GM12874 (cell line): ENCODE measurements around the gene WDR64.

ENCODE experiments used
- CTCF ChIP-seq: IDR thresholded peaks from 2 replicates; pipeline ENCODE4 v1.5.1; 2011; ENCODE audit warnings: low read depth, mild to moderate bottlenecking, control low read depth, low read length, moderate library complexity; ENCODE audit not compliant: insufficient read depth

The WDR64 gene

GRCh38 chr1:241672301-241672700 lies 20.2 kb downstream of the WDR64 start:
- no peak for TF ChIP-seq CTCF

DNA sequence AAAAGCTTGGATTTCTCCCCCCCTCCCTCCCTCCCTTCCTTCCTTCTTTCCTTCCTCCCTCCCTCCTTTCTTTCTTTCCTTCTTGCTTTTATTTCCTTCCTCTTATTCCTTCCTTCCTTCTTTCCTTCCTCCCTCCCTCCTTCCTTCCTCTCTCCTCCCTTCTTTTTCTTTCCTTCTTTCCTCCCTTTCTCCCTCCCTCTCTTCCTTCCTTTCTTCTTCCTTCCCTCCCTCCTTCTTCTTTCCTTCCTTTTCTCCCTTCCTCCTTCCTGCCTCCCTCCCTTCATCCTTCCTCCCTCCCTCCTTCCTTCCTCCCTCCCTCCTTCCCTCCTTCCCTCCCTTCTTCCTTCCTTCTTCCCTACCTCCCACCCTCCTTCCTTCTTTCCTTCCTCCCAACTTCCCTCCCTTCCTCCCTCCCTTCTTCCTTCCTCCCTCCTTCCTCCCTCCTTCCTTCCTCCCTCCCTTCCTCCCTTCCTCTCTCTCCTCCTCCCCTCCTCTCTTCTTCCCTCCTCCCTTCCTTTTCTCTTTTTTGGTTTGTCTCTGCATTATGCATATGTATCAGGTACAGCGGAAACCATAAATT lies 22.8 kb downstream of the WDR64 start:
- no peak for TF ChIP-seq CTCF

DNA sequence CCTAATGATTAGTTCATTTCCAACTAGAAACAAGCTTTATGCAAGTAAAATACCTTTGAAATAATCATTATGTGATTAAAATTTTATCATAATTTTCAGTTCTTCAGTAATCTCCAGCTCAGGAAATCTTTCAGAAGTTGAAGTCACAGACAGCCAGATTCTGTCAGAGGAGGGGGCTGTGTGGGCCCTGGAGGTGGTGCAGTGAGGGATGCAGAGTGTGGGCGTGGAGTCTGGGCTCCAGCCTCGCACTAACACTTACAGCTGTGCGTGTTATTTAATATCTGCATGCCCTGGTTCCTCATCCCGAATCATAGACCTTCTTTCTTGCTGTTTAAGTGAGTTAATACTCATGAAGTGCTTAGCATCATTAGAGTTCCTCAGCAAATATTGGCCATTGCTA lies 23.9 kb downstream of the WDR64 start:
- no peak for TF ChIP-seq CTCF

DNA sequence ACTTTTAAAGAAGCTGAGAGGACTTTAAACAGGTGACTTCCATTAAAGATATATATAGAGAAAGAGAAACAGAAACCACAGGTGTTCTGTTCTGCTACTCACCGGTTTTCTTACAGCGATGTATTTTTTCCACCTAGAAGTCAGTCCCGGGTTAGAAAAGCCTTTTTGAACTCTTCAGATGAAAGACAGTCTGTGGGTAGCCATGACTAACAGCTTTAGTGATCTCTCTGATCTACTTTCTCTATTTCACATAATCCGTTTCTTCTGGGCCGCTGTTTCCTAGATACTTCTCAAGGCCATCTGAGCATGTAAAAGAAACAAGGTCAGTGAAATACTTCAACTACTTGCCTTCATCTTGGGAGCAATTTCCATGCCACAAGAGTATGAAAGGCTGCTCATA lies 25.1 kb downstream of the WDR64 start:
- TF ChIP-seq CTCF = no peak

GRCh38 chr1:241678536-241678935 lies 26.5 kb downstream of the WDR64 start:
- TF ChIP-seq CTCF = no peak

DNA sequence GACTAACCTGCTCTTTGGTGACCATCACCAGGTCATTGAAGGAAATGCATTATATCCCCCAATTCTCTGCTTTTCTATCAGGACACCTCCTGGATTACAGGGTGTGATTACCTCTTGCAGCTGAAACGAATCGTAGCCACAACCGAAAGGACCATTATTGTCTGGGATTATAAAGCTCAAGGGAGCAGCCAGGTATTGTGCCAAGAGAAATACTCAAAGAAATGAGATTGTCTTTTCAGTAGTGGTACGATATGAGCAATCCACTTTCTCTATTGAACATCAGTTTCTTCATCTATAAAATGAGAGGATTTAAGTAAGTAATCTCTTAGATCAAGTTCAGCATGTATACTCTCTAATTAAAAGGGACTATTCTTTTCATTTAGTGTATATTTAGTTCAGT lies 27.3 kb downstream of the WDR64 start:
- TF ChIP-seq CTCF = no peak

GRCh38 chr1:241679961-241680360 lies 27.9 kb downstream of the WDR64 start:
- TF ChIP-seq CTCF = no peak
